ENCODE measurements around the gene MFSD6. TPM values are rescaled to one million over a fixed set of nuclear protein-coding genes. Genes with fewer than 3 reads are reported as not detected.

Gene MFSD6
- total RNA-seq, 1 donor from 2014 or later: 37.4 TPM

DNA sequence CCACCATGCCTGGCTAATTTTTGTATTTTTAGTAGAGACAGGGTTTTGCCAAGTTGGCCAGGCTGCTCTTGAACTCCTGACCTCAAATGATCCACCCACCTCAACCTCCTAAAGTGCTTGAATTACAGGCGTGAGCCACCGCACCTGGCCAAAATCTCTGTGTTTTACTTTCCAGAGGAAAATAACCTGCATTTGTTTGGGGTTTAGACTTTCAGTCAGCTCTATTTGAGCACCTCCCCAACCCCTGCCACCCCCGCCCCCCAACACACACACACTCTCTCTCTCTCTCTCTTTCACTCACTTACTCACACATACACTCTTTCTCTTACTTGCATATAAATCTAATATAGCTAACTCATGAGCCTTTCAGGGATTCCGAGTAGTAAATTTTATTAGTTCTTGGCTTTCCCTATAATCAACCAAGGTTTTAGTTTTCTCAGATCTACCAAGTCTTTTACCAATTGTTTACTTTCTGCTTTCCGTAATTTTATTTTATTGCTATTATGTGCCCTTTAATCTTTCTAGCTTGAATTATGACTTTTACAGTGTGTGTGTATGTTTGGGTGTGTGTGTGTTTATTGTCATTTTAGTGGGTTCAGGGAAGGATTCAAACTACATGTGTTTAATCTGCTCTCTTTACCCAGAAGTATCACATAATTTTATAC lies 24.5 kb downstream of the MFSD6 start:
- Histone ChIP-seq H3K27me3 (ENCODE audit: control insufficient read depth, insufficient read depth, low read length) (no peaks in the 10 kb centered on the region), H3K36me3 (ENCODE audit: control insufficient read depth, insufficient read depth, low read length) (peaks cover 7% of the 10 kb centered on the region), H3K4me3 (ENCODE audit: low read depth, low read length) (no peak overlapping the region)
- DNase-seq (ENCODE audit: low read depth): no peak
- no peak for FAIRE-seq
- TF ChIP-seq CTCF (IDR thresholded peaks at IDR 0.05; ENCODE audit: insufficient read depth, low read length, severe bottlenecking): no peak

DNA sequence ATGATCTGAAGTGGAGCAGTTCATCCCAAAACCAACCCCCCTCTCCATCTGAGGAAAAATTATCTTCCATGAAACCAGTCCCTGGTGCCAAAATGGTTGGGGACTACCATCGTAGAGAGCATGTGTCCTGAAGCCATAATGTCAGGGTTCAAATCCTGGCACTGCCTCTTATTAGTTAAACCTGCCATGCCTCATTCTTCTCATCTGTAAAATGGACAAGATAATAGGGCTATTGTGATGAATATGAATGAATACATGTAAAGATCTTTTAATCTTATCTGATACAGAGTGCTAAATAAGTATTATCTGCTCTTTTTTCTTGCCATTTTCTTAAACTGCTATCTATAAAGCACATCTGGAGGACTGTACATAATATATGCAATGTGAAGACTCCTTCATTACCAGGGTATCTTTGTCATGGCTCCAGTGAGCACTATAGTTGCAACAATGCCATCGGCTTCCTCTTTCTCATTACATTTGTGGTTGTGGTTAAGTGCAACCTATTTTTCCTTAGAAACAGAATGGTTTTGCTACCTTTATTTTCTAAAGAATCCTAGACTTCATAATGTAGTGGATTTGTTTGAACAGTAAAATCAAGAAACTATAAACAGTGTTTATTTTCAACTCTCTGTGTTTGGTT lies 27.0 kb downstream of the MFSD6 start:
- FAIRE-seq: no peak
- H3K36me3 ChIP-seq (ENCODE audit: control insufficient read depth, insufficient read depth, low read length): peaks cover 7% of the 10 kb centered on the region

DNA sequence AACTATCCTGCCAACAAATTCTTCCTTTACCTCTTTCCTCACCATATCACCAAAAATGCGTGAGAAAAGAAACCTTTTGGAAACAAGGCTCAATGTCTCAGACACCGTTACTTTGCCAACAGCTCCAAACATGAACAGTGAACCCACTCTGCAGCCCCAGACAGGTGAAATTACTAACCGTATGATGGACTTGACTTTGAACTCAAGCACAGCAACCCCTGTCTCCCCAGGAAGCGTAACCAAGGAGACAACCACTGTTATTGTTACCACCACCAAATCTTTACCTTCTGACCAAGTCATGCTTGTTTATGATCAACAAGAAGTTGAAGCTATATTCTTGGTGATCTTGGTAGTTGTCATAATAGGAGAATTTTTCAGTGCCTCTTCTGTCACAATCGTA lies 28.4 kb downstream of the MFSD6 start:
- FAIRE-seq: peak; percentile 86
- Histone ChIP-seq H3K27me3 (ENCODE audit: control insufficient read depth, insufficient read depth, low read length) (no peaks in the 10 kb centered on the region), H3K36me3 (ENCODE audit: control insufficient read depth, insufficient read depth, low read length) (peaks cover 7% of the 10 kb centered on the region), H3K4me3 (ENCODE audit: low read depth, low read length) (no peak overlapping the region)
- no peak for DNase-seq (ENCODE audit: low read depth)
- no peak for TF ChIP-seq CTCF (IDR thresholded peaks at IDR 0.05; ENCODE audit: insufficient read depth, low read length, severe bottlenecking)

More for the DNA sequence above, 27.0 kb downstream of the MFSD6 start:
- no peak for TF ChIP-seq CTCF (IDR thresholded peaks at IDR 0.05; ENCODE audit: insufficient read depth, low read length, severe bottlenecking)
- H3K4me3 ChIP-seq (ENCODE audit: low read depth, low read length): no peak overlapping the region
- no peak for DNase-seq (ENCODE audit: low read depth)
- no peaks in the 10 kb centered on the region for H3K27me3 ChIP-seq (ENCODE audit: control insufficient read depth, insufficient read depth, low read length)

DNA sequence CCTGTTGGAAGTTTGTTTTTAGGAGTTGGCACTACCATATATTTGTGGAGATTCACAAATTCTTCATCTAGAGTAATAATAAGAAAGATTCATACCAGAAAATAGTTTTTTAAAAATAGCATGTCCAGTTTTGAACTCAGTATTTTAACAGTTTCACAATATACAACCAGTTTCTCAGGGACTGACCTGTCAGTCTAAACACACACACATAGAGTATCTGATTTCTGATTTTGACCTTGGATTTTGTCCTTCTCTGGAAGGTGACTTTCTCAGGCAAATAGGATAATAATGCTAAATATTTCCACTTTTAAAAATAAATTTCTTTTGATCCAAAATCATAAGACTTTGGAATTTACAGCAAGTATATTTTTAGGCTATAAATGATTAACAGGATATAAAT lies 32.0 kb downstream of the MFSD6 start:
- DNase-seq (ENCODE audit: low read depth): no peak
- no peak for TF ChIP-seq CTCF (IDR thresholded peaks at IDR 0.05; ENCODE audit: insufficient read depth, low read length, severe bottlenecking)
- Histone ChIP-seq H3K27me3 (ENCODE audit: control insufficient read depth, insufficient read depth, low read length) (no peaks in the 10 kb centered on the region), H3K36me3 (ENCODE audit: control insufficient read depth, insufficient read depth, low read length) (peaks cover 7% of the 10 kb centered on the region), H3K4me3 (ENCODE audit: low read depth, low read length) (no peak overlapping the region)
- no peak for FAIRE-seq

DNA sequence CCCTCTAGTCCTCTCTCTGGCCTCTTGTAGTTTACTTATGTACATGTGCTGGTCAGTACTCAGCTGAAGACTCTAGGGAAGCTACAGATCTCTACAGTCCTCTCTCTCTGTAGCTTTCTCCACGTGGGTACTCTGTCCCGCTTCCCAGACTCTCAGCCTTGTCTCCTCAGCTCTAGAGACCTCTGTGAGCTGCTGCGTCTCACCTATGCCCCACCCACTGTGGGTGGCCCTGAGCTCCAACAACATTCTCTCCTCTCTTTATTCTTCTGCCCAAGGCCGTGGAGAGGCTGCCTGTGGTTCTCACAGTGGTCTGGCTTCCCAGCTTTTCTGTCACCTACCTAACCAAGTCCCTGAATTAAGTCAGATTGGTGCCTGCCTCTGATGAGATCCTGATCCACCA lies 33.4 kb downstream of the MFSD6 start:
- peaks cover 5% of the 10 kb centered on the region for H3K36me3 ChIP-seq (ENCODE audit: control insufficient read depth, insufficient read depth, low read length)
- DNase-seq (ENCODE audit: low read depth) (no peak), FAIRE-seq (no peak)
- no peak overlapping the region for H3K4me3 ChIP-seq (ENCODE audit: low read depth, low read length)
- no peaks in the 10 kb centered on the region for H3K27me3 ChIP-seq (ENCODE audit: control insufficient read depth, insufficient read depth, low read length)
- TF ChIP-seq CTCF (IDR thresholded peaks at IDR 0.05; ENCODE audit: insufficient read depth, low read length, severe bottlenecking): no peak
